ENCODE measurements around the gene CXorf58.

DNA sequence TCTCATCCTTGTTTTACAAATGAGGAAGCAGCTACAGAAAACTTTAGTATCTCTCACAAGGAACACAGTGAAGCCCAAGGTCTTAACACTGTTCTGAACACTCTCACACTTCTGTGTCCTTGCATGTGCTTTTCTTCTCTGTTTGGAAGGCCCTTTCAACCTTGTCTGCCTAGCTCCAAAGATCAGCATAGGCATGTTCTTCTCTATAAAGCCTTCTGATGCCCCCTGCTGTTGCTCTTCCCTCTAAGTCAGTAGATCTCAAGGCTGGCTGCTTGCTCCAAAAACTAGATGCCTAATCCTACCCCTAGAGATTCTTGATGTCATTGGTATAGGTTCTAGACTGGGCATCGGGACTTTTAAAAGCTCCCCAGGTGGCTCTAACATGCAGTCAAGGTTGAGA lies 6.0 kb upstream of the CXorf58 start:
- no peak for TF ChIP-seq POLR2A (IDR thresholded peaks at IDR 0.05; ENCODE audit: low read depth, low read length)
- TF ChIP-seq POLR2AphosphoS5 (IDR thresholded peaks at IDR 0.05; ENCODE audit: low read depth, low read length), result no peak
